SU-DHL-6 (cell line): ENCODE results near the gene TMCO4.
"Not testable (repeated sequence)": the region's sequence is repeated elsewhere in the genome, so short reads cannot be mapped to it uniquely, and the experiment has no call there.

Source experiments
- H2AFZ ChIP-seq: fragments of 200-600 bp; sonication (generic); 2 replicates; pipeline ENCODE4 v1.6.1; 2014; ENCODE audit warnings: low read depth, mild to moderate bottlenecking, moderate library complexity, mixed read lengths, antibody characterized with exemption, low read length; ENCODE audit not compliant: severe bottlenecking
- H3F3A ChIP-seq: fragments of 200-600 bp; shearing (Covaris generic); 2 replicates; pipeline ENCODE4 v1.6.0; 2016; ENCODE audit warnings: antibody characterized with exemption, mild to moderate bottlenecking; ENCODE audit not compliant: insufficient read depth
- H3K27ac ChIP-seq: fragments of 200-600 bp; sonication (generic); 2 replicates; pipeline ENCODE4 v1.5.1; 2016; ENCODE audit warnings: low read depth, mild to moderate bottlenecking, low read length, moderate library complexity, mixed read lengths
- H3K27me3 ChIP-seq: fragments of 200-600 bp; sonication (generic), shearing (Covaris generic); 2 replicates; pipeline ENCODE4 v1.6.0; 2014; ENCODE audit warnings: mild to moderate bottlenecking, low read length
- H3K36me3 ChIP-seq: fragments of 200-600 bp; sonication (generic); 2 replicates; pipeline ENCODE4 v1.6.1; 2014; ENCODE audit warnings: mild to moderate bottlenecking, low read length, mixed read lengths
- H3K4me2 ChIP-seq: fragments of 300-600, 200-600 bp; shearing (Covaris generic), sonication (generic); 2 replicates; pipeline ENCODE4 v1.6.0; 2014; ENCODE audit warnings: low read length, low read depth, mild to moderate bottlenecking; ENCODE audit not compliant: poor library complexity, severe bottlenecking
- H3K4me3 ChIP-seq: fragments of 200-600 bp; sonication (generic); 2 replicates; pipeline ENCODE4 v1.5.1; 2014; ENCODE audit warnings: antibody characterized with exemption, low read length, mild to moderate bottlenecking, mixed read lengths; ENCODE audit not compliant: insufficient read depth, poor library complexity, severe bottlenecking
- H3K79me2 ChIP-seq: fragments of 200-600 bp; sonication (generic); 2 replicates; pipeline ENCODE4 v1.6.1; 2014; ENCODE audit warnings: mild to moderate bottlenecking, low read length, moderate library complexity; ENCODE audit not compliant: insufficient read depth
- H3K9ac ChIP-seq: fragments of 200-600 bp; sonication (generic); 2 replicates; pipeline ENCODE4 v1.7.0; 2014; ENCODE audit warnings: mild to moderate bottlenecking, low read length
- H3K9me2 ChIP-seq: fragments of 200-600 bp; sonication (generic); replicated peaks from 2 replicates; pipeline ENCODE4 v1.6.1; 2014; ENCODE audit warnings: low read length; ENCODE audit not compliant: insufficient read depth
- H3K9me3 ChIP-seq: fragments of 200-600 bp; sonication (generic); 2 replicates; pipeline ENCODE4 v1.6.1; 2014; ENCODE audit warnings: low read length, mixed read lengths; ENCODE audit not compliant: insufficient read depth
- H4K20me1 ChIP-seq: fragments of 200-600 bp; sonication (generic); 2 replicates; pipeline ENCODE4 v1.6.1; 2014; ENCODE audit warnings: low read depth, mild to moderate bottlenecking, antibody characterized with exemption, low read length, moderate library complexity, mixed read lengths
- EZH2phosphoT487 ChIP-seq: fragments of 200-600 bp; sonication (generic), shearing (Covaris generic); conservative IDR thresholded peaks from 2 replicates; pipeline ENCODE4 v1.6.1; 2018; ENCODE audit warnings: mild to moderate bottlenecking, antibody characterized with exemption, low read length, moderate library complexity, mixed read lengths
- TF ChIP-seq, protein P1 (sequence below): fragments of 200-600 bp; sonication (generic); IDR thresholded peaks from one replicate; pipeline ENCODE4 v1.5.1; 2017; ENCODE audit warnings: antibody characterized with exemption, mild to moderate bottlenecking, low read length, moderate library complexity; ENCODE audit not compliant: insufficient read depth, poor library complexity, severe bottlenecking

Gene TMCO4

DNA sequence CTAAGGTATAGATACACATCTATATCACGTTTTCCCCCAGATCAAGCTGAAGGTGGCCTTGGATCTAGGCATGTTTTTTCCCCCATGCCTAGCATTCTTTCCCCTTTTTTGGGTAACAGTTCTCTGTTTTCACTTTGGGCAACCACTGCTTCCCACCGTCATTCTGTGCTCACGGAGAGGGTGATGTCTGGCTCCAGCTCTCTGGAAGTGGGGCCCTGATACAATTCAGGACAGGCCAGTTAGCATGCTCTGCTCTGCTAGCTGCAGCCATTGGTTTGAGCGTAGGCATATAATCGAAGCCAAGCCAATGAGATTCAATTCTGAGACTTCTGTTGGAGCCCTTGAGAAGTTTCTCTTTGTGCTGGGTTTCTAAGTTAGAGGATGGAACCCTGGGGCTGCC lies 17.4 kb upstream of the TMCO4 start:
- H3K27me3 ChIP-seq, result no peaks in the 10 kb centered on the region
- H3K36me3 ChIP-seq, result no peaks in the 10 kb centered on the region
- H3K9me2 ChIP-seq, result no peaks in the 10 kb centered on the region
- H3K4me3 ChIP-seq, result no peak overlapping the region
- H3K4me2 ChIP-seq, result no peak overlapping the region
- H3K9ac ChIP-seq, result no peak overlapping the region
- TF ChIP-seq, protein P1, sequence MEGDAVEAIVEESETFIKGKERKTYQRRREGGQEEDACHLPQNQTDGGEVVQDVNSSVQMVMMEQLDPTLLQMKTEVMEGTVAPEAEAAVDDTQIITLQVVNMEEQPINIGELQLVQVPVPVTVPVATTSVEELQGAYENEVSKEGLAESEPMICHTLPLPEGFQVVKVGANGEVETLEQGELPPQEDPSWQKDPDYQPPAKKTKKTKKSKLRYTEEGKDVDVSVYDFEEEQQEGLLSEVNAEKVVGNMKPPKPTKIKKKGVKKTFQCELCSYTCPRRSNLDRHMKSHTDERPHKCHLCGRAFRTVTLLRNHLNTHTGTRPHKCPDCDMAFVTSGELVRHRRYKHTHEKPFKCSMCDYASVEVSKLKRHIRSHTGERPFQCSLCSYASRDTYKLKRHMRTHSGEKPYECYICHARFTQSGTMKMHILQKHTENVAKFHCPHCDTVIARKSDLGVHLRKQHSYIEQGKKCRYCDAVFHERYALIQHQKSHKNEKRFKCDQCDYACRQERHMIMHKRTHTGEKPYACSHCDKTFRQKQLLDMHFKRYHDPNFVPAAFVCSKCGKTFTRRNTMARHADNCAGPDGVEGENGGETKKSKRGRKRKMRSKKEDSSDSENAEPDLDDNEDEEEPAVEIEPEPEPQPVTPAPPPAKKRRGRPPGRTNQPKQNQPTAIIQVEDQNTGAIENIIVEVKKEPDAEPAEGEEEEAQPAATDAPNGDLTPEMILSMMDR, result no peak
- no peaks in the 10 kb centered on the region for H4K20me1 ChIP-seq
- H3K79me2 ChIP-seq, result no peaks in the 10 kb centered on the region
- no peak overlapping the region for H3K27ac ChIP-seq
- H2AFZ ChIP-seq, result no peak overlapping the region
- no peaks in the 10 kb centered on the region for H3F3A ChIP-seq
- H3K9me3 ChIP-seq, result no peaks in the 10 kb centered on the region

DNA sequence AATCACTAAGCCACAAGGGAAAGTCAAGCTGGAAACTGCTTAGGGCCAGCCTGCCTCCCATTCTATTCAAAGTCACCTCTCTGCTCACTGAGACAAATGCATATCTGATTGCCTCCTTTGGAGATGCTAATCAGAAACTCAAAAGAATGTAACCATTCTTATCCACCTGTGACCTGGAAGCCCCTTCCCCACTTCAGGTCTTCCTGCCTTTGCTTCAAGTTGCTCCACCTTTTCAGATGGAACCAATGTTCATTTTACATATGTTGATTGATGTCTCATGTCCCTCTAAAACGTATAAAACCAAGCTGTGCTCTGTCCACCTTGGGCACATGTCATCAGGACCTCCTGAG lies 17.0 kb upstream of the TMCO4 start:
- not testable (repeated sequence) for H2AFZ ChIP-seq, H3K9ac ChIP-seq, H3K79me2 ChIP-seq, H3K36me3 ChIP-seq, H3K27me3 ChIP-seq, H3K9me2 ChIP-seq, H3K27ac ChIP-seq, H3K9me3 ChIP-seq, H3K4me2 ChIP-seq, H3F3A ChIP-seq, H3K4me3 ChIP-seq, H4K20me1 ChIP-seq

DNA sequence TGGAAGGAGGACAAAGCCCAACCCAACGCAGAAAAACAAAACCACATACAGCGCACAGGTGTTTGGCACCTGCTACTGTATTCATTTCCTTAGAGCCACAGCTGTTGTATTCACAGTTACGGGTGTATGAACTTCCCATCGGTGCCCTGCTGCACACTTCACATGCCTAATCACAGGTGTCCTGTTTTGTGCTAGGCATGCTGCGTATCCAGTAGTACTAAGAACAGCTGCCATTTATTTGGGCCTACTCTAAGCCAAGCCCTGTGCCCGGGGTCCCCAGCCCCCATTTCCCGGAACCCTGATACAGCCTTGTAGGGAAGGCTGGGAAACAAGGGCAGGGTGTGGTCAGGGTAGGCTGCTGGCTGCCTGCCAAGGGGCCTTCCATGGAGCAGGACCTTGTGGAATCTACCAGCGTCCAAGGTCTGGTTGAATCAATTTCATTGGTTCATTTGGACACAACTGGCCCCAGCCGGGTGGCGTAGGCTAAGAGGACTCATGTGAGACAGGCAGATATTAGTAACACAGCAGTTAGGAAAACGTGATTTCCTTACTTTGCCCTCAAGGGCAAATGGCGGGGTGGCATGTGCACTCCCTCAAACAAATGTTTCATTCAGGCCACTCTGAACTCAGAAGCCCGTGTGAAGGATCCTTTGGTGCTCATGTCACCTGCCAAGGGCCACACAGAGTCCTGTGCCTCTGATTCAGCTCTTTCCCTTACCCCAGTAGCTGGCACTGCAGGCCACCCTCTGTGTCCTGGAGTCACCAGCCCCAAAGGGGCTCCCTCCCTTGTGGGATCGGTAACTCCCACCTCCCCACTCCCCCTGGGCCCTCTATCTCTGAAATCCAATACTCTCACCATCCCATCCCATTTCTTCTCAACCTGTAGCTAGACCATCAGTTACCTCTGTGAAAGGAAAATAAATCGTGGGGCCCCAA lies 16.4 kb upstream of the TMCO4 start:
- H3K9me2 ChIP-seq, result no peaks in the 10 kb centered on the region
- no peaks in the 10 kb centered on the region for H3K27me3 ChIP-seq
- TF ChIP-seq, protein P1, result no peak
- TF ChIP-seq EZH2phosphoT487, result no peak
- no peaks in the 10 kb centered on the region for H3K9me3 ChIP-seq
- no peak overlapping the region for H3K4me3 ChIP-seq
- H3K9ac ChIP-seq, result no peak overlapping the region
- no peak overlapping the region for H3K4me2 ChIP-seq
- H4K20me1 ChIP-seq, result no peaks in the 10 kb centered on the region
- H2AFZ ChIP-seq, result no peak overlapping the region
- no peaks in the 10 kb centered on the region for H3K79me2 ChIP-seq
- H3F3A ChIP-seq, result no peaks in the 10 kb centered on the region
- no peaks in the 10 kb centered on the region for H3K36me3 ChIP-seq
- H3K27ac ChIP-seq, result no peak overlapping the region

DNA sequence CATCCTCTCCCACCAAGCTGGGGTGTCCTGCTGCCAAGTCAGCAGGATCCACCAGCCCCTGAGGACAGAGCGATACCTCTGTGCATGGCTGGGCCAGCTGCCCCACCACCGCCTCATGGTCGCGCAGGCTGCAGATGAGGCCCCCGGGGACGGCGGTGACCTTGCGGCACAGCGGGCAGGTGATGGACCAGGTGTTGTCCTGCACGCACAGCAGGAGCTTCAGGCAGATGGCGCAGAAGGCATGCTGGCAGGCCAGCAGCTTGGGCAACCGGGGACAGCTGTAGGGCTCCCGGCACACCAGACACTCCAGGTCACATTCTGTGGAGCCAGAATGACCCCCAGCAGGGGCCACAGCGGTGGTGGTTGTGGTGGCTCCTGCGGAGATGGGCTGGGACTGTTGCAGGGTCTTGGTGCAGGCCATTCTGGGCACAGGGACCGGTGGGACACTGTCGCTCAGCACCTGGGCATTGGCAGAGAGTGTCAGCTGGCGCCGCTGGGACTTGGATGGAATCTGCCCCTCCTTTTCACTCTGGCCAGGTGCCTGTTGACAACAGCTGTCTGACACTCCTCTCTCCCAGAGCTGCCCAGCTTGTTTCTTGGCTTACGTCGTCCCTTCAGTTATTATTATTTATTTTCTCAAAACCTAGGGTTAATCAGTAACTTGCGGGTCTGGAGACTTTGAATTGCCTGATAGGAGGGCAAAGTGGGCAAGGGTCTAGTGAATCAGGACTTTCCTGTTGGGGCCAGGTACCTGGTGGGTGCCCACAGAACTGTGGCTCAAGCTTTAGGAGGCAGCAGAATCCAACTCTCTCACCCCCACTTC lies 15.2 kb upstream of the TMCO4 start, which contains the start of gene RNF186:
Gene RNF186 (minus strand): TSS at position 603 of the 823 bp plus-strand sequence. CDS start 182 bp downstream, at position 421.
- H3K9ac ChIP-seq, result no peak within 1 kb of the TSS
- H3K27me3 ChIP-seq, result no peaks in the 10 kb centered on the region
- no peaks in the 10 kb centered on the region for H4K20me1 ChIP-seq
- no peak within 1 kb of the TSS for H3K4me3 ChIP-seq
- TF ChIP-seq, protein P1, result no peak
- TF ChIP-seq EZH2phosphoT487, result no peak
- no peaks in the 10 kb centered on the region for H3K36me3 ChIP-seq
- H3K9me3 ChIP-seq, result no peaks in the 10 kb centered on the region
- no peaks in the 10 kb centered on the region for H3K9me2 ChIP-seq
- no peak within 1 kb of the TSS for H3K27ac ChIP-seq
- no peak within 1 kb of the TSS for H3K4me2 ChIP-seq
- no peaks in the 10 kb centered on the region for H3F3A ChIP-seq
- H2AFZ ChIP-seq, result no peak within 1 kb of the TSS
- no peaks in the 10 kb centered on the region for H3K79me2 ChIP-seq
